GM21423 (cell line): Measurements from ENCODE around the gene SSH2.
"Not testable (repeated sequence)": the region's sequence is repeated elsewhere in the genome, so short reads cannot be mapped to it uniquely, and the experiment has no call there.

ENCODE experiments used
- ATAC-seq: cut with Tn5 transposase; IDR thresholded peaks from one replicate; pipeline ENCODE4 v1.9.1; 2021; ENCODE audit warnings: mild to moderate bottlenecking, moderate library complexity; ENCODE audit not compliant: unreplicated experiment

Gene SSH2

DNA sequence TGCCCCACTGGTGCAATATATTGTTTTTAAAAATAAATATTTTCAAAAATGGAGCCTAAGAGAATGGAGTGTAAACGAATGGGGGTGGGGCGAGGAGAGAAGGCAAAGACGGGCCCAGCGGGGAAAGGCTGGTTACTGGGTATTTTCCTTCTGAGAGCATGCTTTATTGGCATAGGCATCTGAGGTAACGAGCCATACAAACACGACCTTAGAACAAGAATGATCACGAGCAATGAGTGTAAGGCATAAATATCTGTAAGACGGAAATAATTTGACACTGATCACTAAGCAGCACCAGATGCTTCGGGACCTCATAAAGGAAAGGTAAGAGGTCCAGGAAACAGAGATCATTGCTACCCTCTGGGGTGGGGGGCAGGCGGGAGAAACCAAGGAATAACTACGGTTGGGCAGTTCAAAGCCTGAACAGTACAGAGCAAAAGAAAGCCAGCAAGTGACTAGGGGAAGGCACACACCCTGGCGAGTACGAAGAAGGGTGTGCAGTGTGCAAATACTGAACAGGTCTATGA lies 959 bp downstream of the SSH2 start:
- no peak for ATAC-seq

DNA sequence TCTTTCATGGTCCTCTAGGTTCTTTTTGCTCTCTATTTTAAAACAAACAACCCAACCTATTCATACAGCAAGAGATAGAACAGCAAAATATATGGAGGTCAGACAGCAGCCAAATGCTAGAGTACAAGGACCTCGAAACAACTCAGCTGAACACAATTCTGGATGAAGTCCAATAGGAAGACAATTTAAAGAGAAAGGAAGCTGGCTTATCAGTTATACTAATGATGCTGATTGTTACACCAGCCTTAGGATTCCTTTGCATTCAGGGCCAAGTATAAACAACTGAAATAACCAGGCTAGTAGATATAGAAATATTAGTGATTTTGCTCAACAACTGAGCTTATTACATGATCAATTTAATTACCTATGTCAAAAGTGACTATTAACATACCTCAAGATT lies 2.5 kb downstream of the SSH2 start:
- no peak for ATAC-seq

DNA sequence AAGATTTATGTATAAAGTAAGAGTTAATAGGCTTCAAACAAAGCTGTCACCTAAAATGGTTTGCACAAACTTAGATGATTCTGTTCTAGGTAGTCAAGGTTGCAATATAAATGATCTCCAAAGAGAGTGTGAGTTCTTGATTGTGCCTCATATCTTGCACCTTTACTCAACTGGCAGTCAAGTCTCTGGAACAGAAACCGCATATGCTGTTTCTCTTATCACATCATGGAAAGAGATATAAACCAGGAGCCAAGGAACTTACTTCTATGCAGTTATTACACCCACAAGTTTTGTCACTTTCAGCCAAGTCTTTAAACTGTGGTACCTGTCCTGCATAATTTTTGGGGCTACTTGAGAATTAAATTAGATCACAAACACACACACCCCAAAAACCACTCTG lies 5.2 kb downstream of the SSH2 start:
- no peak for ATAC-seq

DNA sequence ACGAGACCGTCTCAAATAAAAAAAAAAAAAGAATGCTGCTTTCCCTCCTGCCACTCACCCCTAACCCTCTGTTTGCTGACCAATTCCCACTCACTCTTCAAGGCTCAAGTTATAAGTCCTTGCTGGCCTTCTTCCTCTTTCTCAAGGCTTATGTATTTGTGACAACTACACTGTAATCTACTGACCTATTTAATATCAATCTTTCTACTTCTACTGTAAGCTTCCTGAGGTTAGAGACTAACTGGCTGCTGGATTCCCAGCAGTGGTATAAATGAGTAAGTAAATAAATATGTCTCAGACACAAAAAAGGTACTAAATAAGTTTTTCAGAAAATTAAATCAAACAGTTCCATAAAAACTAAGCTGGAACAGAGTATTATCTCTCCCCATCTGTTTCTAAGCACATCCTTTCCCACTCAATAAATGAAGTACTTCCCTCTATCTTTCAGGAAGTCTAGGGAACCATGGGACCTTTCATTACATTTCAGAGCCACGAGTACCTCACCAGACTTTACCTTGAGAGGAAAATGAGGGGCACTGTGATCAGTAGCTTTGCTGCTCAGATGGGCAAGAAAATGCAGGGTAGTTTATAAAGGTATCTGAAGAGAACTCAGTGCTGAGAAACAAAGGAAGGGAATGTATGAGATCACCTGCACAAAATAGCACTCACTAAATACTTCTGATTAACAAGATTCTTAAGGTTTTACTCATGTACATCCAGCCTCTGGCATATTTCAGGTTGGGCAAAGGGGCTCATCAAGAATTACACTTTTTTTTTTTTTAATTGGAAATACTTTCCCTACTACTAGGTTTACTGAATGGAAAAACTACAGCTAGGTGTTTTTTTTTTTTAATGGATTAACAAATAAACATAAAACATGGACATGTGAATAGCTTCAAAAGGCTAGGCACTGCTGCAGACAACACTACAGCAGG lies 10.8 kb downstream of the SSH2 start:
- no peak for ATAC-seq

DNA sequence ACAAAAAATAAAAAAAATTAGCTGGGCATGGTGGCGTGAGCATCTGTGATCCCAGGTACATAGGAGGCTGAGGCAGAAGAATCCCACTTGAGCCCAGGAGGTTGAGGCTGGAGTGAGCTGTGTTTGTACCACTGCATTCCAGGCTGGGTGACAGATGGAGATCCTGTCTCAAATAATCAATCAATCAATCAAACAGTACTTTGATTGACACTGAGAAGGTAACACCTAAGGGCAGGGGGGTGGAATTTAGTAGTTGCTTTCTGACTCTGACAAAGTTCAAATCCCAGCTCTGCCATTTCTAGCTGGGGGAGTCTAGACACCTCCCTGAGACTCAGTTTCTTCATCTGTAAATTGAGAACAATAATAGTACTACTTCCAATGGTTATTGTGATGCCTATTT lies 12.0 kb downstream of the SSH2 start:
- ATAC-seq = no peak

DNA sequence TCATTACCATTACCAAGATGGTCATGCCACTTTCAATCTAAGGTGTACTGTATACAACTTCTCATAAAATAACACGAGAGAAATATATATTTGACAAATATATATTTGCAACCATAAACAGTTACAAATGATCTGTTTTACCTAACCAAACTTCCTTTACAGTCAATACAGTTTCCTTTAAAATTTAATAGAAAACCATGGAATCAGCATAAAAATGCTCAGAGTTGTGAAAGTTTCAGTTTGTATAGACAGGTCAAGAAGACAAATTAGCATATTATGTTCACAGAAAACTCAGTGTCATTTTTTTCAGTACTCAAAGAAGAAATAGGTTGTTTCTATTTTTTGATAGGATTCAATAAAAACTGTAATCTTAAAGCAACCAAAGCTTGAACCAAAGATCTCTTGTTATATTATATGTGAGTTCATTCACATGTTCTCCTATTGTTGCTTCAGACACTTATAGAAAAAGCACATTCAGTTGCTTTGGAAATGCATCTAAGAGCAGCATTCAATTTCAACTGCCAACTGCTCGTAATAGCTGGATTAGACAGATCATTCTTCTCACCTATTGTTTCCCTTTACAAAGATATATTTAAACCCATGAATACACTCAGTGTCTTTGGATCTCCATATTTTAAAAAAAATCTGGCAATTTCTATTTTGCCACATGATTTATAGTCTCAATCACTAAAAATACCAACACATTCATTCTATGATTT lies 15.1 kb downstream of the SSH2 start:
- ATAC-seq = no peak

DNA sequence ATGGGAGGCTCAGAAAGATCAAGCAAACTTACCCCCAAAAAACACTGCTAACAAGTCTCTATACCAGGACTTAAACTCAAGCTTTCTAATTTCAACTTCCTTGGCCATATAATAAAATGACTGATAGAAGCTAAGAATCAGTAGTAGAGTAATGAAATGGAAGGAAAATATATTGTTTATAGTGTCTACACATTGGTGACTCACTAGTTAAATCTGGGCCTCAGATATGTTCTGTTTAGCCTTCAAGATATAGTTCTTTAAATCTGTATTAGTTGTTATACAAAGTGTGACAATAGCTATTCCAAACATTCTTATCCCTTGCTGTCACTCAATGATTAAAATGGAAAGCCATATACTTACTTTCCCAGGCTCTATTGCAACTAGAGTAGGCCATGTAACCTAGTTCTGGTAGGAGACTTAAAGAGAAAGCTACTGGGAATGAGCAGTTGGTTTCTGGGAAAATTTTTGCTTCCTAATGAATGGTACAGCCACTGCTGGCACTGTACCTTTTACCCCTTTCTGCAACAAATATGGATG lies 18.3 kb downstream of the SSH2 start:
- no peak for ATAC-seq

DNA sequence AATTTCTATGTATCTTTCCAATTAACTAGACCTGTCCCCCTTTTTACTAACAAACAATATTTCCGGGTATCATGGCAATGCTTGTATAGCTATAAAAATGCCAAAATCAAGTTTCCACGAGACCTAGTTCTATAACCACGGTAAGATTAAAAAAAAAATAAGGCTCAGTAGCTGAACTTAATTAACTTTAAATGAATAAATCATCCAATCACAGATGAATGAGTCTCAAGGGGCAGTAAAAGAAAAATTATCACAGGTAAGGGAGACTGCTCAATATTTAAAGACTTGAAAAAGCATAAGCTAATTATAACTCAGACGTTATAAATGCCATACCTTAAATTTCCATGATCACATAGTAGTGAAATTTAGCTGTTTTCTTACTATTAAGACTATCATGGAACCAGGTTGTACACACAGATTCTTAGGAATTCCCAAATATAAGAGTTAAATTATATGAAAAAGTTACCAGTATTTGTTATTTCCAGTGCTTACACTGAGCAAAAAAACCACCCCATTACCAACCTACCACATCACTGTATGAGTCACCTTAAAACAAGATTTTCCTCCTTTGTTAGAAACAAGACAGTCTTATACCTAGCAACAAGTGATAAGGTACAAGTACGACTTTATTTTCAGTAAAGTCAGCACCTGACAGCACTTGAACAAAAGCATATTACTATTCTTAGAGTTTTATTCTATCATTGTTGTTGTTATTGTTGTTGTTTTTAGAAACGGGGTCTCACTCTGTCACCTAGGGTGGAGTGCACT lies 20.6 kb downstream of the SSH2 start:
- no peak for ATAC-seq

DNA sequence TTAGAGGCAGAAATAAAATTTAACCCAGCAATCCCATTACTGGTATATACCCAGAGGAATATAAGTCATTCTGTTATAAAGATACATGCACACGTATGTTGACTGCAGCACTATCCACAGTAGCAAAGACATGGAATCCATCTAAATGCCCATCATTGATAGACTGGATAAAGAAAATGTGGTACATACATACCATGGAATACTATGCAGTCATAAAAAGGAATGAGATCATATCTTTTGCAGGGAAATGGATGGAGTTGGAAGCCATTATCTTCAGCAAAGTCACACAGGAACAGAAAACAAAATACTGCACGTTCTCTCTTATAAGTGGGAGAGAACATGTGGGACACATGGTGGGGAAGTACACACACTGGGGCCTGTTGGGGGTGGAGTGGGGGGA lies 23.1 kb downstream of the SSH2 start:
- no peak for ATAC-seq

DNA sequence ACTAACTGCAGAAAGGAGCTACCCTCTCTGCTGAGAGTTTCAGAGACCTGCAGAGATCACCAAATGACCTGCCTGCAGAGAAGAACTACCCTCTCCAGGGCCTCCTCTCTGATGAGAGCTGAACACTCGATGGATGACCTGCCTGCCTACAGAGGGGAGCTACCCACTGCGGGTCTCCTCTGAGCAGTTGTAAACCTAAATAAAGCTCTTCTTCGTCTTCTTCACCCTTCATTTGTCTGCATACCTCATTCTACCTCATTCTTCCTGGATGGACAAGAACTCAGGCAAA lies 24.2 kb downstream of the SSH2 start:
- ATAC-seq = no peak

DNA sequence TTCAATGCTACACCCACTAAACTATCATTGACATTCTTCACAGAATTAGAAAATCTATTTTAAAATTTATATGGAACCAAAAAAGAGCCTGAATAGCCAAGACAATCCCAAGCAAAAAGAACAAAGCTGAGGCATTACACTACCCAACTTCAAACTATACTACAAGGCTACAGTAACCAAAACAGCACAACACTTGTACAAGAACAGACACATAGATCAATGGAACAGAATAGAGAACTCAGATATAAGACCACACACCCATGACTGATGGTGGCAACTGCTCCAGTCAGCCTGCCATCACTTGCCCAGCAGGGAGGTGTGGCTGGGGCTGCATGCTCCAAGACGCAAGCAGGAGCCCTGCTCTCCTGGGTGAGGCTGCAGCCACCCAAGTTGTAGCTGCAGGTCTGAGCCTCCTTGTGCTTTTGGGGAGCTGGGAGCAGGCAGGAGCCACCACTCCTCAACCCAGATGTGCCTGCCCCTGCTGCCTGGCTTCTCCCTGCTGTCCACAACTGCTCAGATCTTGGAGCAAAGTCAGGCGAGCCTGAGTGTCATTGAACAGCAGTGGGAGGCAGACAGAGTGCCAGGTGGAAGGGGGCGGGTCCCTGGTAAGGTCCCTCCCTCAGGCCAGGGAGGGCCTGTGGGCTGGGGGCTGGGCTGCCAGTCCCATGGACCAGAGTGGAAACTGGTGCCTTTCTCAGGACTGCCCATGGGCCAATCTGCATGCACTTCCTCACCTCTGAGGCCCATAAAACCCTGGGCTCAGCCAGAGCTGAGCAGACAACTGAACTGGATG lies 24.7 kb downstream of the SSH2 start:
- ATAC-seq = no peak

DNA sequence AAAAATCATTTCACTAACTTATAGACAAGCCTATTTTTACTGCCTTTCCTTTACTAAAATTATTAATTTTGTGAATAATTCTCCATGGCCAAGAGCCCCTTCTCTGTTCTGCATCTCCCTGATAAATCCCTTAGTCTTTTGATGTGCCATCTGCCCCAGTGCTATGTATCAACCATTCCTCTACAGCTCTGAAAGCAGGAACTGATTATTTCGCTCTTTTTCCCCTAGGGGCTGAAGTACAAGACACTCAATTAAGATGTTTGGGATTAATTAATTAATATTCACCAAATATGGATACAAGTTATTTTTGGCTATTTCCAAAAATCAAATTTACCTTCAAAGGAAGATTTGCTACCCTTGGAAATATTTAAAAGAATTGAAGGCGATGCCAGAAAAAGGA lies 26.6 kb downstream of the SSH2 start:
- ATAC-seq = no peak

DNA sequence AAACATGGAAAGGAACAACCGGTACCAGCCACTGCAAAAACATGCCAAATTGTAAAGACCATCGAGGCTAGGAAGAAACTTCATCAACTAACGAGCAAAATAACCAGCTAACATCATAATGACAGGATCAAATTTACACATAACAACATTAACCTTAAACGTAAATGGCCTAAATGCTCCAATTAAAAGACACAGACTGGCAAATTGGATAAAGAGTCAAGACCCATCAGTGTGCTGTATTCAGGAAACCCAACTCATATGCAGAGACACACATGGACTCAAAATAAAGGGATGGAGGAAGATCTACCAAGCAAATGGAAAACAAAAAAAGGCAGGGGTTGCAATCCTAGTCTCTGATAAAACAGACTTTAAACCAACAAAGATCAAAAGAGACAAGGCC lies 32.9 kb downstream of the SSH2 start:
- not testable (repeated sequence) for ATAC-seq

DNA sequence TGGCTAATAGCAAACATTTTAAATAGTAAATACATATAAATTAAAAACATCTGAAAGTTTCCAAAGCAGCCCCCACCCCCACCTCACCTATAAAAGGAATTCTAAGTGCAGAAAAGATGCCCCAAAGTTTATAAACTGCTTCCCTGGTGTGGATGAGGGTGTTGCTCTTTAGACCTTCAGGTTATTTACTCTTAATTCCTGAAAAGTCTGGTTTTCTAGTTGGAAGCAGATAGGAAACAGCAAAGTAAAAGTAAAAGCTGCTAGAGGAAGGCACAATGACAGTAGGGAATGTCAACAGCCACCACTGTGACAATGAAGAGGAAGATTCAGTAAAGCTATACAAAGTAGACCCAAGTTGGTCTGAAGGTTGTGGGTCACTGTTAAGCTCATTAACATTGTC lies 37.8 kb downstream of the SSH2 start:
- no peak for ATAC-seq

DNA sequence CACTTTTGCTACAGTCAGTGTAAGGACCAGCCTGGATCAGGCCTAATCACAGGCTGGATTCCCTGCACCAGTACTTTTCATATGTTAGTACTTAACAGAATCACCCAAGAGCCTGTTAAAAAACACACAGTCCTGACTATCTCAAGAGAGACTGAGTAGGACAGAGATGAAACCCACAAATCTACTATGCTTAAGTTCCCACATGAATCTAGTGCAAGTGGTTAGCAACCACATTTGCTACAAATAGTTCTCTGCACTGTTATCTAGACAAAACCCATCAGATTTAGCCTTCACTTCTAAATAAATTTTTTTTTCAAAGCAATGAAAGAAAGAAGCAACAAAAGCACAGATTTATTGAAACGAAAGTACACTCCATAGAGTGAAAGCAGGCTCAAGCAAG lies 38.9 kb downstream of the SSH2 start:
- ATAC-seq = no peak

DNA sequence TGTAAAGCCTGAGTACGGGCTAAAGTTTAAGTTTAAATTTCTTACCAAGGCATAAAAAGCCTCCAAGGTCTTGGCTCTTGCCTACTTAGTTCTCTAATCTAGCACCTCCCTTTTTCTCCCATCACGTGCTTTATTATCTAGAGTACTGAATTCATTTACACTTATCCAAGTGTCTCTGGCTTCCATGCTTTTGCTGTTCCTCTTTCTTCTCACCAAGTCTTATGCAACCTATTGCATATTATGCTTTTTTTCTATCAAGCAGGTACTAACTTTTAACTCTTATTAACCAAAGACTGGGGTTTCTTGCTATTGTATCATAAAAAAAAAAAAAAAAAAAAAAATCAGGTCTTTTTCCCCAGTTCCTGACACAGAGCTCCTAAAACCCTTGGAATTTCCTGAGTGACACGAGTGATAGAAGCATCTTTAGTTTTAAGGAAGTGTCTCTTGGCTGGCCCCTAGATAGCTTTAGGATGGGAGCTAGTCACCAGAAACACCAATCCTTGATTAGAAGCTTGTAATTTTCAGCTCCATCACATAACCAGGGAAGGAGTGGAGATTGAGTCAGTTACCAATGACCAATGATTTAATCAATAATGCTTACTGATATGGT lies 44.9 kb downstream of the SSH2 start:
- no peak for ATAC-seq

DNA sequence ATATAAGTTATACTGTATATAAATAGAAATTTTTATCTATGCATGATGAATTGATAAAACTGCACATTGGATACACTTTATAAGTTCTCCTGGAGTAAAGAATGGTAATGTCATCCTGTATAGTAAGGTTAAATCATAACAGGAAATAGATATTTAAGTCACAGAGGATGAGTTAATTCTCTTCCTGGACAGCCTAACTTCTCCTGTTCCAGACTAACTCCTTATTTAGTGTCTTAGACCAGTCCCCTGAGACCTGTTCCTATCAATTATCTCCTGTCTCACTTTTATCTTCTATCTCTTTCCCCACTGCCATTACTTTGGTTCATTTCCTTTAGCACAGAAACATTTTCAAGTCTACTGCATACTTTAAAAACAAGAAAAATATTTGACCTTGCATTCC lies 46.5 kb downstream of the SSH2 start:
- ATAC-seq = no peak

DNA sequence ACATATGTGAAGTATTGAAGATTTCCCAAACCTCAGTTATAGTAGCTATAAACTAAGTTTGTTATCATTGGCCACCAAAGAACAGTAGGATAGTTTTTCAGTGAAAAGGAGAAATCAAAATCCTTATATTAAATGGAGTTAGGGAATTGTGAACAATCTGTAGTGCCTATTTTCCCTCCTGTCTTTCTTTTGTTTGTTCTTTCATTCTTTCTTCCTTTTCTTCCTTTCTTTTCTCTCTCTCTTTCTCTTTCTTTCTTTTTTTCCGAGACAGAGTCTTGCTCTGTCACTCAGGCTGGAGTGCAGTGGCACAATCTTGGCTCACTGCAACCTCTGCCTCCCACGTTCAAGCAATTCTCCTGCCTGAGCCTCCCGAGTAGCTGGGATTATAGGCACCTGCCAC lies 48.8 kb downstream of the SSH2 start:
- ATAC-seq = no peak

DNA sequence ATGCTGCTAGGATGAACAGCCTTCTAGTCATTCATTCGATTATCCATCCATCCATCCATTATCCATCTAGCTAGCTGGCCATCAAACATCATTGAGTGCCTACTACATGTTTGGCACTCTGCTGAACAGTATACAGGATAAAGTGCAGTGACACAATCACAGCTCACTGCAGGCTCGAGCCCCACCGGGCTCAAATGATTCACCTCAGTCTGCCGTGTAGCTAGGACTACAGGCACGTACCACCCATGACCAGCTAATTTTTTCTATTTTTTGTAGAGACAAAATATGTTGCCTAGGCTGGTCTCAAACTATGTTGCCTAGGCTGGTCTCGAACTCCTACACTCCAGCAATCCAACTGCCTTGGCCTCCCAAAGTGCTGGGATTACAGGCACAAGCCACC lies 50.0 kb downstream of the SSH2 start:
- ATAC-seq = no peak

DNA sequence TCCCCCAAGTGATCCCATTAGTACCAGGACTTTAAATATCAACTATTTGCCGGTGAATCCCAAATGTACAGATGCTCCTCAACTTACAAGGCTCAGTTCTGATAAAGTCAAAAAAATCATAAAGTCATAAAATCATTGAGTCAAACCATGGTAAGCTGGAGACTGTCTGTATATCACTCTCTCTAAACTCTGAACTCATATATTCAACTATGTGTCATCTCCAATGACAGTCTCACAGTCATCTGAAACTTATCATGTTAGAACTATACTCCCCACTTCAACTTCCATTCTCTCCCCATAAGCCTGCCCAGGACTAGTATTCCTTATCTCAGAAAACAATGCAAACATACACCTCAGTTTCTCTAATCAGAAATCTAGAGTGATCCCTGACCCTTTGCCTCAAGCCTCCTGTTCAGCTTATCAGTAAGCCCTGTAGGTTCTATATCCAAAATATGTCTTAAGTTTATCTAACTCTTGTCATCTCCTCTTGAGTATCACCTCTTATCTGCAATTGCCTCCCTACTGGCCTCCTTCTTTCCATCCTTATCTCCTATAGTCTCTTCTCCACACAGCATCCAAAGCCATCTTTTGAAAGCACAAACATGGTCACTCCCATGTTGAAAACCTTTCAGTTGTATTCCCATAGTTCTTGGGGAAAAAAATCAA lies 55.0 kb downstream of the SSH2 start:
- ATAC-seq = no peak
